Measurements from ENCODE around the gene NRG2.

DNA sequence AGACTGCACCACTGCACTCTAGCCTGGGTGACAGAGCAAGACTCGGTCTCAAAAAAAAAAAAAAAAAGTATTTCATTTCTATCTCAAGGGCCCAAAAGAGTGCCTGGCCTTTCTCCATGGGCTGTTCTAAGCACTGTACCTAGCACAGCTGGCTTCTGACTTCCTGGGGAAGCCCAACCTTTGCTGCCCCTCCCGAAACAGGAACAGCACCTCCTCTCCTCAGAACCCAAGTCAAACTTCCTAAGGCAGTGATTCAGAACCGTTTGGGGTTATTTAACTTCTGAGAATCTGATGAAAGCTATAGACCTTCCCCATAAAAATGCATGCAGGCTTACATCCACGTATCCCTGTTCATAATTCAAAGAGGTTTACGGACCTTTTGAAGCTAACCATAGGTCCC lies 57.8 kb downstream of the NRG2 start:
- TF ChIP-seq EZH2 (IDR thresholded peaks at IDR 0.05; ENCODE audit: borderline replicate concordance, low read depth, low read length, poor library complexity, severe bottlenecking): no peak
- no peak for TF ChIP-seq CTCF (conservative IDR thresholded peaks at IDR 0.05; ENCODE audit: low read depth, low read length)
